Caco-2 (cell line): ENCODE measurements around the gene CBFA2T2. TPM values are rescaled to one million over a fixed set of nuclear protein-coding genes. Genes with fewer than 3 reads are reported as not detected.
"Not testable (repeated sequence)": the region's sequence is repeated elsewhere in the genome, so short reads cannot be mapped to it uniquely, and the experiment has no call there.

Experiments used
- BruUV-seq: library from RNA; stranded (reverse); fragments of 400-500 nt; replicated peaks from 2 replicates; lab custom pipeline; 2021; lab: Mats Ljungman, UMichigan
- CTCF ChIA-PET: fragments of 300-600 bp; sonication (Branson Sonifier 250); formaldehyde crosslinking; loops from one replicate; lab custom pipeline; 2022; ENCODE audit warnings: antibody characterized with exemption; lab: Charles Lee
- POLR2A ChIA-PET: fragments of 300-600 bp; sonication (Branson Sonifier 250); formaldehyde crosslinking; loops from one replicate; lab custom pipeline; 2022; ENCODE audit warnings: antibody characterized with exemption; lab: Charles Lee
- DNase-seq, 2 experiments: peaks; one replicate each; pipeline versions ENCODE4 v3.0.0 to v3.0.0-alpha.2; 2020 to 2022
- H3K27me3 ChIP-seq: replicated peaks from 2 replicates; pipeline ENCODE4 v1.6.0; 2011; ENCODE audit warnings: low read length; ENCODE audit not compliant: control insufficient read depth, insufficient read depth
- H3K36me3 ChIP-seq: 2 replicates; pipeline ENCODE4 v1.5.1; 2011; ENCODE audit warnings: low read length; ENCODE audit not compliant: control insufficient read depth, insufficient read depth
- H3K4me1 ChIP-seq: fragments of 250-450 bp; sonication (Bioruptor Pico); 2 replicates; pipeline ENCODE4 v1.5.1; 2020; ENCODE audit warnings: mild to moderate bottlenecking
- H3K4me3 ChIP-seq: 2 replicates; pipeline ENCODE4 v1.5.1; 2011; ENCODE audit warnings: low read depth, mild to moderate bottlenecking, control low read depth, low read length
- H3K9me3 ChIP-seq: fragments of 250-450 bp; sonication (Bioruptor Pico); 2 replicates; pipeline ENCODE4 v1.5.1; 2020; ENCODE audit warnings: mild to moderate bottlenecking, moderate library complexity
- H3K27ac Mint-ChIP-seq: one replicate; pipeline ENCODE4 v1.8.0; 2022; ENCODE audit warnings: mixed read lengths; ENCODE audit not compliant: unreplicated experiment
- H3K27me3 Mint-ChIP-seq: one replicate; pipeline ENCODE4 v1.8.0; 2022; ENCODE audit warnings: mixed read lengths; ENCODE audit not compliant: insufficient read depth, unreplicated experiment
- H3K36me3 Mint-ChIP-seq: one replicate; pipeline ENCODE4 v1.8.0; 2022; ENCODE audit warnings: mild to moderate bottlenecking, mixed read lengths; ENCODE audit not compliant: insufficient read depth, unreplicated experiment
- H3K4me1 Mint-ChIP-seq: one replicate; pipeline ENCODE4 v1.8.0; 2022; ENCODE audit warnings: low read depth, mixed read lengths; ENCODE audit not compliant: unreplicated experiment
- H3K4me3 Mint-ChIP-seq: one replicate; pipeline ENCODE4 v1.8.0; 2022; ENCODE audit warnings: mild to moderate bottlenecking, moderate library complexity, mixed read lengths; ENCODE audit not compliant: unreplicated experiment
- H3K9me3 Mint-ChIP-seq: one replicate; pipeline ENCODE4 v1.8.0; 2022; ENCODE audit warnings: mixed read lengths; ENCODE audit not compliant: unreplicated experiment
- CTCF ChIP-seq, 2 experiments: fragments of 200-600 bp in 1 of 2; IDR thresholded peaks; 1 replicate in 1 of 2; 2 replicates in 1 of 2; pipeline versions ENCODE4 v1.5.1 to v1.8.0; 2011 to 2022; ENCODE audit warnings: antibody characterized with exemption in 1 of 2, control low read depth in 1 of 2, inconsistent platforms in 1 of 2, low read depth in 1 of 2, low read length in 1 of 2, mild to moderate bottlenecking in 1 of 2, moderate library complexity in 1 of 2; ENCODE audit not compliant: insufficient read depth in 1 of 2, severe bottlenecking in 1 of 2, unreplicated experiment in 1 of 2
- intact Hi-C: fragments of 100-400 bp; cut with micrococcal nuclease; formaldehyde crosslinking; loops from one replicate; pipeline ENCODE4 v1.10.0; 2022; ENCODE audit not compliant: unreplicated experiment
- total RNA-seq: library from RNA; stranded (reverse); gene quantifications from 2 replicates; pipeline ENCODE4 v1.2.3, GENCODE V29; 2022

CBFA2T2 gene
- total RNA-seq, 1 experiment from 2014 or later, result 30.6 TPM

- Mint-ChIP-seq H3K4me3 (no peak overlapping the region), H3K27ac (no peak overlapping the region), H3K27me3 (no peaks in the 10 kb centered on the region), H3K36me3 (peaks cover 54% of the 10 kb centered on the region), H3K9me3 (no peaks in the 10 kb centered on the region), H3K4me1 (no peaks in the 10 kb centered on the region)
- POLR2A ChIA-PET, result no interaction called here
- H3K9me3 ChIP-seq, result no peaks in the 10 kb centered on the region
- CTCF ChIA-PET, result no interaction called here
- H3K36me3 ChIP-seq, result no peaks in the 10 kb centered on the region
- intact Hi-C loops, result no loop called here
- peak in 1 of 2 experiments; percentile 34 for DNase-seq
- no peak for TF ChIP-seq CTCF (IDR thresholded peaks at IDR 0.05; ENCODE audit: insufficient read depth in 1 of 2, low read depth in 1 of 2, low read length in 1 of 2, severe bottlenecking in 1 of 2, unreplicated experiment in 1 of 2)
- no peaks in the 10 kb centered on the region for H3K27me3 ChIP-seq
- no TSS peak for BruUV-seq
- H3K4me1 ChIP-seq, result peaks cover 9% of the 10 kb centered on the region; the same call in 1 of the 2 replicates
- no peak overlapping the region for H3K4me3 ChIP-seq
These were observed 156.3 kb downstream of the CBFA2T2 start for GRCh38 chr20:33646191-33646590.

- H3K9me3 Mint-ChIP-seq, H3K27me3 ChIP-seq, H3K27ac Mint-ChIP-seq, H3K4me3 ChIP-seq, intact Hi-C loops, H3K9me3 ChIP-seq, H3K27me3 Mint-ChIP-seq, H3K4me1 Mint-ChIP-seq, BruUV-seq, H3K36me3 ChIP-seq, H3K4me3 Mint-ChIP-seq, H3K4me1 ChIP-seq: not testable (repeated sequence)
- peak in 1 of 2 experiments; percentile 35 for DNase-seq
- ChIA-PET POLR2A (interaction anchor here (0.6 kb wide), 1 partner anchor 189 kb away, joined by 4 read pairs; no protein-coding TSS in a partner anchor), CTCF (interaction anchor here (1.0 to 2.3 kb wide), 2 partner anchors 21 to 190 kb away, joined by 3 to 11 read pairs; no protein-coding TSS in a partner anchor)
- H3K36me3 Mint-ChIP-seq, result peaks cover 54% of the 10 kb centered on the region
These were observed 157.2 kb downstream of the CBFA2T2 start for GRCh38 chr20:33646959-33647602.

- peak in 1 of 2 experiments; percentile 37 for DNase-seq
- BruUV-seq, result no TSS peak
- peaks cover 57% of the 10 kb centered on the region for H3K36me3 Mint-ChIP-seq
These were observed 157.9 kb downstream of the CBFA2T2 start for GRCh38 chr20:33647603-33648395.

More at GRCh38 chr20:33647603-33648395, 157.9 kb downstream of the CBFA2T2 start:
- no peak for TF ChIP-seq CTCF (IDR thresholded peaks at IDR 0.05; ENCODE audit: insufficient read depth in 1 of 2, low read depth in 1 of 2, low read length in 1 of 2, severe bottlenecking in 1 of 2, unreplicated experiment in 1 of 2)
- Histone ChIP-seq H3K4me3 (no peak overlapping the region), H3K36me3 (no peaks in the 10 kb centered on the region), H3K9me3 (no peaks in the 10 kb centered on the region), H3K4me1 (peaks cover 2% of the 10 kb centered on the region; the same call in 1 of the 2 replicates), H3K27me3 (no peaks in the 10 kb centered on the region)
- H3K4me1 Mint-ChIP-seq, result no peaks in the 10 kb centered on the region
- ChIA-PET CTCF (interaction anchor here (1.0 to 2.3 kb wide), 2 partner anchors 20 to 191 kb away, joined by 3 to 11 read pairs; no protein-coding TSS in a partner anchor), POLR2A (interaction anchor here (0.6 kb wide), 1 partner anchor 189 kb away, joined by 4 read pairs; no protein-coding TSS in a partner anchor)
- no peak overlapping the region for H3K4me3 Mint-ChIP-seq
- H3K27ac Mint-ChIP-seq, result peak overlapping the region; percentile 17
- intact Hi-C loops, result no loop called here
- H3K9me3 Mint-ChIP-seq, result no peaks in the 10 kb centered on the region
- no peaks in the 10 kb centered on the region for H3K27me3 Mint-ChIP-seq
